Middle frontal gyrus (tissue), 1 donor: ENCODE results near the gene KRT10.

Experiments
- DNase-seq: peaks from one replicate; pipeline ENCODE4 v3.0.0-alpha.2; 2015; ENCODE audit warnings: low spot score; ENCODE audit errors: extremely low spot score

KRT10 gene

DNA sequence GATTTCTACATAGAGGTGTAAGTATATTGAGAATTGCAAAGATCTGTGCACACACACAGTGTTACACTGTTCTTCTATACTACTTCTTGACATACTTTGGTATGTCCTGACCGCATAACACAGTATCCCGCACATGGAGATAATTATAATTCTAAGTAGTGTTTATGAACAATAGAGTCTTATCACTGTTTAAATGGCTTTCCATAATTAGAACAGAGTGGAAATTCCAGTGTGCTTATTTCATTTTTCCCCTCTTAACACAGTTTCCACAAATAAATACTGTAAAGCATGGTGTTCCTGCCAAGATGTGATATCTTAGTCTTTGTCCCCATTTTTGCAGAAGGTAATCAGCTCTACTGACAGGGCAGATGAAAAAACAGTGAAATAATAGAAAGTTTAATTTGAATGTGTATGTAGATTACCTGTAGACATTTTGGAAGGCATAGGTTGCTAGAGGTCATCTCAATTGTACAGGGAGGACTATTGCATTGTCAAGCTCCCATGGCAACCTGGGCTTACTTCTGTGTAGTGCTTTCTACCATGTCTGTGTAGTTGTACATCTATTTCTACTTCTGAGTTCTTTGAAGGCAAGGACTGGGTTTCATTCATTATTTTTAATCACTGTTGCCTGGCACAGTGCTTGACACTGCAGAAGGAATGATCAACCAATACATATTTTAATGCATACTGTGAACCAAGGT is 12.5 kb downstream of the KRT10 start:
- no peak for DNase-seq

- no peak for DNase-seq
These were observed 16.3 kb downstream of the KRT10 start for GRCh38 chr17:40806131-40806530.

DNA sequence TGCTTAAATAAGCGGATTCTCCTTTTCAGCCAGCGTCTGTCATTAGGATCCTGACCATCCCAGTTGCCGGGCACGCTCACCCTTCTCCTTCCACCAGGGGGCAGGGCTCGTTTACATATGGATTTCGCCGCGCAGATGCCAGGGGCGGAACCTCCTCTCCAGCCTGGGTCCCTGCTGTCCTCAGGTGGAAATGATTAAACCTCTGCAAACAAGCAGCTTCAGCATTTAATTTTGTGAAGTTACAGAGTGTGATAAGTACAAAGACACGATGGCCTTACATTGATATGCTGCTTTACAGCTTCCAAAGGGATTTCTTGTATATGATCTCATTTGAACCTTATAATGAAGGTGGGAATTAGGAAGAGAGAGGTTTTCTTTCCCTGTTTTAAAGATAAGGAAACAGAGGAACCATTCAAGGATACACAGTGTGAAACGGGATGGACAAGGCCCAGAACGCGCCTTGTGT is 18.8 kb downstream of the KRT10 start:
- DNase-seq: peak; percentile 14

DNA sequence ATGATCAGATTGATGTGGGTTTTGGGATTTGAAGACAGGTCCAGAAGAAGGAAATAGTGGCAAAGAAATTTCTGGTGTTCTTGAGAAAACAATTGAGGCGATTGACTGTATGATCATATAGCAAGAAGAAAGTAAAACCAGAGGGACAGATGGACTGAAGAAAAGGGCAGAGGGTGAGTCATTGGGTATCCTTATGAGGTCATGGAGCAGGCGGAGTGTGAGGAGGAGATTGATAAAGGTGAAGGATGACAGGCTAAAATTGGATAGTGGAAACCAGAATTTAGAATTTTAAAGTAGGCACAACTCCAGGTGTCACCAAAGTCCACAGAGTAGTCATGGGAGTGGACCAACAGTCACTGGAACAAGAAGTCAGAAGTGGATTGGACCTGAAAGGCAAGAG is 21.3 kb downstream of the KRT10 start:
- DNase-seq: no peak

GRCh38 chr17:40800381-40800780 is 22.0 kb downstream of the KRT10 start:
- DNase-seq: no peak

DNA sequence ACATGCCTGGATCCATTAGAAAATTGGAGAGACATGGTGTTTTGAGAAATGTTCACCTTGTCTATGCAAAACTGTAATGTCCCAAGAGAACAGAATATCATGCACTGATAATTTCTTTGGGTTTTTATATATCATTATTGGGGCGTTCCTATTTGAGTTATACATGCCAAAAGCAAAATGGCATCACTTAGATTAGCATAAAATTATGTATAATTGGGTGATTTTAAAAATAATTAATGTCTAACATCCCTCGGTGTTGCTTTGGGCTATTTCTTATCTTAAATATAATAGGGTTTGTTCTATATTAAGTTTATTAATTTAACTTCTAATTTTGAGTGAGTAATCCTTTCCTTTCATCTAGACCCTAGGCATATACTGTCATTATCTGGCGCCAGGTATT is 22.6 kb downstream of the KRT10 start, which contains the start of gene KRT28:
KRT28 (minus strand) TSS at position 101 of the 400 bp plus-strand sequence; CDS start at position 35, 66 bp downstream.
- no peak for DNase-seq

DNA sequence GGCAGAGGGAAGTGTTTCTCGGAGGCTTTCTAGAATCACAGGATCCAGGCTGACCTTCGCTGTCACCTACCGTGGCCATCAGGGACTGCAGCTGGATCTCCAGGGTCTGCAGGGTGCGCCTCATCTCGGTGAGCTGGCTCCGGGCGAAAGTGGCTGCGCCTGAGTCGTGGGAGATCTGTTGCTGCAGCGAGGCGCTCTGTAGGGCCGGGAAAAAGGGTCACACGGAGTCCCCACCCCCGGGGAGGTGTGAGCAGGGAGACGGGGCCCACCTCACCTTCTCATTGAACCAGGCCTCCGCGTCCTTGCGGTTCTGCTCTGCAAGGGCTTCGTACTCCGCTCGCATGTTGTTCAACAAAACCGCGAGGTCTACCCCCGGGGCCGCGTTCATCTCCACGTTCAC is 25.6 kb downstream of the KRT10 start:
- DNase-seq: no peak

- DNase-seq: no peak
These were observed 27.3 kb downstream of the KRT10 start for GRCh38 chr17:40795019-40795667.

- DNase-seq: no peak
These were observed 27.9 kb downstream of the KRT10 start for GRCh38 chr17:40794466-40794865.

DNA sequence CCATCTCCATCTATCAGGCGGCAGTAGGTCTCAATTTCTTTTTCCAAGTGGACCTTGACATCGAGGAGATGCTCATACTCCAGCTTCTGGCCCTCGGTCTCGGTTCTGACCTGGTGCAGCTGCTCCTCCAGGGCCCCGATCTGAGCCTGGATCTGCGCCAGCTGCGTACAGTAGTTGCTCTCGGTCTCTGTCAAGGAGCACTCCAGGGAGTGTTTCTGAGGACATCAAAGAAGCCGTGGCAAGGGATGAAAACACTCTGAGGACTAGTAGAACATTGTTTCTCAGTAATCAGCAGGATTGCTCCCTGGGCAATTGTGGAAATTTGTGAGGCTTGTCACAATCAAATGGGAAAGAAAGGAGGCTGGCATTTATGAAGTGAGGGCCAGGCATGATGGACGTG is 28.6 kb downstream of the KRT10 start:
- DNase-seq: no peak

DNA sequence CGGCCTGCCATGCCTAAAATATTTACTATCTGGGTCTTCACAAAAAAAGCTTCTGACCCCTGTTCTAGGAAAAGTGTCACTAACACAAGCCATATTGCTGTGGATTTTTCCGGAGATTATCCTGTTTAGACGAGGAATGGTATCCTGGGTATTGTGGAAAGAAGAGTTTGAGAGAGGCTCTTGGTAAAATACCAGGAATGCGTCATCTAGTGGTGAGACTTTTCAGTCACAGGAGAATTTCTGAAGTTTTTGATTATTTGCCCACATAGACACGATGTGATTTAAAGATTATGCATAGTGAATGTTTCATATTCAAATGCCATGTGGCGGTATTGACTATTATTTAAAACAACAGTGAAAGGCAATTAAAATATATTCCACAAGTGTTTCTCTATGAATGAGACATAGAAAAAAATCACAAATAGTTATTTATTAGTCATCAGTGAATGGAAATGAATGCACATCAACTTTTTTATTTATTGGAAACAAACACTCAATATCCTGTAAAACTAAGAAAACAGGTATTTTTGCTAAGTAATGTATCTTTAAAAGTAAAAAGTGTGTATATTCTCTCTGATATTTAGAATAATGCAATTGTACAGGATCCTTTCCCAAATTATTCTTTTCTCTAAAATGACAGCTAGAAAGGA is 30.5 kb downstream of the KRT10 start:
- DNase-seq: no peak

- DNase-seq: no peak
These were observed 31.3 kb downstream of the KRT10 start for GRCh38 chr17:40791111-40791510.

GRCh38 chr17:40782450-40782849 is 40.0 kb downstream of the KRT10 start, which contains the start of gene KRT27:
Gene KRT27 (minus strand): TSS chr17:40782550. CDS start chr17:40782493, 57 bp downstream.
- DNase-seq: no peak

- DNase-seq: no peak
These were observed 43.1 kb downstream of the KRT10 start for GRCh38 chr17:40779181-40779909.

GRCh38 chr17:40778461-40778860 is 44.0 kb downstream of the KRT10 start:
- no peak for DNase-seq

DNA sequence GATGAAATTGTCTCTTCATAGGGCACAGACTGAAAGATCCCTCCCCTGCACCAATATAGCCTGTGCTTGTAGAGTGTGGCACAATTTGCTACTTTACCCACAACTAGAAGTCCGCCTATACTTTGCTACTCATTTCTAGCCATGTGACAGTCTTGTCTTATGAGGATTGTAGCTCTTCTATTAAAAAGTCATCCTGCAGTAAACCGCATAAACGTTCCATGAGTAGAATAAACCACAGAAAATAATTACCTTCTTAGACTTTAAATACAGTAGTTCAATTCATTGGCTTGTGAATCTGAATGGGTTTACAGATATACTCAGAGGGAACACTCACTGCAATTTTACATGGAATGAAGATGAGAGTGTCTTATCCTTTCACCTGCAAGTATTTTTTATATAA is 44.4 kb downstream of the KRT10 start:
- no peak for DNase-seq

DNA sequence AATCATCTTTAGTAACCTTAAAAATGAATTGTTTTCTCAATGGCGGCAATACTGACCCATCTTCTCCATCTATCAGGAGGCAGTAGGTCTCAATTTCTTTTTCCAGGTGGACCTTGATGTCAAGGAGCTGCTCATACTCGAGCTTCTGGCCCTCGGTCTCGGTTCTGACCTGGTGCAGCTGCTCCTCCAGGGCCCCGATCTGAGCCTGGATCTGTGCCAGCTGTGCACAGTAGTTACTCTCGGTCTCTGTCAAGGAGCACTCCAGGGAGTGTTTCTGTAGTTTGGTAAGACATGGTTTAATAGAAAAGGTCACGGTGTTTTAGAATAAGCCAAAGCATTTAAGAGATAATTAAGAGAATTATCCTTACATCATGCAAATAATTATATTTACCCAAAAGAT is 45.0 kb downstream of the KRT10 start:
- no peak for DNase-seq

GRCh38 chr17:40775945-40776344 is 46.5 kb downstream of the KRT10 start:
- no peak for DNase-seq

DNA sequence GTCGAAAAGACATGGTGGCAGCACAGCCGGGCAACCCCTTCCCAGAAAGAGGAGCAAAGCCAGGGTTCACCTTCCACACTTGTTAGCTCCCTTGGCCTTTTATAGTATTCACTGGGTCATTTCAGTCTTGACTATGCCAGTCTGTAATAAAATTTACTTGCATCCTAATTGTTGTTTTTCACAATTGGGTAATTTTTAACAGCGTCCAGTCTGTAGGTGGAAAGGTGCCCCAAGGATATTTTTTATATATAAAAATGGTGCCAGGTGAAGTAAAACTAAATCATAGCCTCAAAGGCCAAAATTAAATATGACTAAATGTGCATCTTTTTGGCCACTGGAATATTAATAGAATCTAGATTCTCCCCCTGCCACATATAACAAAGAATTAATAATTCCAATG is 50.3 kb downstream of the KRT10 start, which contains the start of gene KRT26:
KRT26 (minus strand) TSS at position 101 of the 400 bp plus-strand sequence; CDS start at position 13, 88 bp downstream.
- DNase-seq: no peak
